ENCODE results near the gene LAMB2. TPM values are rescaled to one million over a fixed set of nuclear protein-coding genes. Genes with fewer than 3 reads are reported as not detected.

Gene LAMB2
- total and polyA plus RNA-seq, 2 experiments from 2014 or later, result 71.3 to 154 TPM

DNA sequence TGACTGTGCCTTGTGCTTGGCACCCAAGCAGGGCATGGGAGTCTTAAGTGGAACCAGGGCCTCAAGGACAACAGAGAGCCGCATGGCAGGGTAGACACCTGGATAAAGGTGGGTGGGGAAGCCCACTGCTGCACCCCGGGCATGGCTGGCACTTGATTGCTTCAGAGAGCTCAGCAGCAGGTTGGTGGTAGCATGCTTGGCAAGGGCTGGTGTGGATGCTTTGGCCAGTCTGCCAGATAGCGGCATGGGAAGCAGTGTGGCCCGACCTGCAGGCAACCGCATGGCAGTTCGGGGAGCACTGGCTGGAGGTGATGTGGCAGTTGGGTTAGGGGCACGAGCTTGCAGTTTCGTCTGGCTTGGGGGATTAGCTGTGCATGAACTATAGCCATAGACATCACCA is 30.8 kb upstream of the LAMB2 start (continued):
- TF ChIP-seq, protein P1, sequence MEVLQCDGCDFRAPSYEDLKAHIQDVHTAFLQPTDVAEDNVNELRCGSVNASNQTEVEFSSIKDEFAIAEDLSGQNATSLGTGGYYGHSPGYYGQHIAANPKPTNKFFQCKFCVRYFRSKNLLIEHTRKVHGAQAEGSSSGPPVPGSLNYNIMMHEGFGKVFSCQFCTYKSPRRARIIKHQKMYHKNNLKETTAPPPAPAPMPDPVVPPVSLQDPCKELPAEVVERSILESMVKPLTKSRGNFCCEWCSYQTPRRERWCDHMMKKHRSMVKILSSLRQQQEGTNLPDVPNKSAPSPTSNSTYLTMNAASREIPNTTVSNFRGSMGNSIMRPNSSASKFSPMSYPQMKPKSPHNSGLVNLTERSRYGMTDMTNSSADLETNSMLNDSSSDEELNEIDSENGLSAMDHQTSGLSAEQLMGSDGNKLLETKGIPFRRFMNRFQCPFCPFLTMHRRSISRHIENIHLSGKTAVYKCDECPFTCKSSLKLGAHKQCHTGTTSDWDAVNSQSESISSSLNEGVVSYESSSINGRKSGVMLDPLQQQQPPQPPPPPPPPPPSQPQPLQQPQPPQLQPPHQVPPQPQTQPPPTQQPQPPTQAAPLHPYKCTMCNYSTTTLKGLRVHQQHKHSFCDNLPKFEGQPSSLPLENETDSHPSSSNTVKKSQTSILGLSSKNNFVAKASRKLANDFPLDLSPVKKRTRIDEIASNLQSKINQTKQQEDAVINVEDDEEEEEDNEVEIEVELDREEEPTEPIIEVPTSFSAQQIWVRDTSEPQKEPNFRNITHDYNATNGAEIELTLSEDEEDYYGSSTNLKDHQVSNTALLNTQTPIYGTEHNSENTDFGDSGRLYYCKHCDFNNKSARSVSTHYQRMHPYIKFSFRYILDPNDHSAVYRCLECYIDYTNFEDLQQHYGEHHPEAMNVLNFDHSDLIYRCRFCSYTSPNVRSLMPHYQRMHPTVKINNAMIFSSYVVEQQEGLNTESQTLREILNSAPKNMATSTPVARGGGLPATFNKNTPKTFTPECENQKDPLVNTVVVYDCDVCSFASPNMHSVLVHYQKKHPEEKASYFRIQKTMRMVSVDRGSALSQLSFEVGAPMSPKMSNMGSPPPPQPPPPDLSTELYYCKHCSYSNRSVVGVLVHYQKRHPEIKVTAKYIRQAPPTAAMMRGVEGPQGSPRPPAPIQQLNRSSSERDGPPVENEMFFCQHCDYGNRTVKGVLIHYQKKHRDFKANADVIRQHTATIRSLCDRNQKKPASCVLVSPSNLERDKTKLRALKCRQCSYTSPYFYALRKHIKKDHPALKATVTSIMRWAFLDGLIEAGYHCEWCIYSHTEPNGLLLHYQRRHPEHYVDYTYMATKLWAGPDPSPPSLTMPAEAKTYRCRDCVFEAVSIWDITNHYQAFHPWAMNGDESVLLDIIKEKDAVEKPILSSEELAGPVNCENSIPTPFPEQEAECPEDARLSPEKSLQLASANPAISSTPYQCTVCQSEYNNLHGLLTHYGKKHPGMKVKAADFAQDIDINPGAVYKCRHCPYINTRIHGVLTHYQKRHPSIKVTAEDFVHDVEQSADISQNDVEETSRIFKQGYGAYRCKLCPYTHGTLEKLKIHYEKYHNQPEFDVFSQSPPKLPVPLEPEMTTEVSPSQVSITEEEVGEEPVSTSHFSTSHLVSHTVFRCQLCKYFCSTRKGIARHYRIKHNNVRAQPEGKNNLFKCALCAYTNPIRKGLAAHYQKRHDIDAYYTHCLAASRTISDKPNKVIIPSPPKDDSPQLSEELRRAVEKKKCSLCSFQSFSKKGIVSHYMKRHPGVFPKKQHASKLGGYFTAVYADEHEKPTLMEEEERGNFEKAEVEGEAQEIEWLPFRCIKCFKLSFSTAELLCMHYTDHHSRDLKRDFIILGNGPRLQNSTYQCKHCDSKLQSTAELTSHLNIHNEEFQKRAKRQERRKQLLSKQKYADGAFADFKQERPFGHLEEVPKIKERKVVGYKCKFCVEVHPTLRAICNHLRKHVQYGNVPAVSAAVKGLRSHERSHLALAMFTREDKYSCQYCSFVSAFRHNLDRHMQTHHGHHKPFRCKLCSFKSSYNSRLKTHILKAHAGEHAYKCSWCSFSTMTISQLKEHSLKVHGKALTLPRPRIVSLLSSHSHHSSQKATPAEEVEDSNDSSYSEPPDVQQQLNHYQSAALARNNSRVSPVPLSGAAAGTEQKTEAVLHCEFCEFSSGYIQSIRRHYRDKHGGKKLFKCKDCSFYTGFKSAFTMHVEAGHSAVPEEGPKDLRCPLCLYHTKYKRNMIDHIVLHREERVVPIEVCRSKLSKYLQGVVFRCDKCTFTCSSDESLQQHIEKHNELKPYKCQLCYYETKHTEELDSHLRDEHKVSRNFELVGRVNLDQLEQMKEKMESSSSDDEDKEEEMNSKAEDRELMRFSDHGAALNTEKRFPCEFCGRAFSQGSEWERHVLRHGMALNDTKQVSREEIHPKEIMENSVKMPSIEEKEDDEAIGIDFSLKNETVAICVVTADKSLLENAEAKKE (CRISPR knock-in tag; IDR thresholded peaks at IDR 0.05), result no peak
- TF ChIP-seq, protein P2, sequence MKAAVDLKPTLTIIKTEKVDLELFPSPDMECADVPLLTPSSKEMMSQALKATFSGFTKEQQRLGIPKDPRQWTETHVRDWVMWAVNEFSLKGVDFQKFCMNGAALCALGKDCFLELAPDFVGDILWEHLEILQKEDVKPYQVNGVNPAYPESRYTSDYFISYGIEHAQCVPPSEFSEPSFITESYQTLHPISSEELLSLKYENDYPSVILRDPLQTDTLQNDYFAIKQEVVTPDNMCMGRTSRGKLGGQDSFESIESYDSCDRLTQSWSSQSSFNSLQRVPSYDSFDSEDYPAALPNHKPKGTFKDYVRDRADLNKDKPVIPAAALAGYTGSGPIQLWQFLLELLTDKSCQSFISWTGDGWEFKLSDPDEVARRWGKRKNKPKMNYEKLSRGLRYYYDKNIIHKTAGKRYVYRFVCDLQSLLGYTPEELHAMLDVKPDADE (IDR thresholded peaks at IDR 0.05), result no peak
- TF ChIP-seq POLR2AphosphoS5 (IDR thresholded peaks at IDR 0.05; ENCODE audit: low read depth), result no peak
- TF ChIP-seq EZH2phosphoT487 (IDR thresholded peaks at IDR 0.05; ENCODE audit: unreplicated experiment), result no peak
- TF ChIP-seq CREB1 (CRISPR knock-in tag; IDR thresholded peaks at IDR 0.05; ENCODE audit: low read depth), result no peak
- TF ChIP-seq STAT1 (IDR thresholded peaks at IDR 0.05; ENCODE audit: unreplicated experiment), result no peak
- no peak for TF ChIP-seq JUNB (IDR thresholded peaks at IDR 0.05; ENCODE audit: unreplicated experiment)

DNA sequence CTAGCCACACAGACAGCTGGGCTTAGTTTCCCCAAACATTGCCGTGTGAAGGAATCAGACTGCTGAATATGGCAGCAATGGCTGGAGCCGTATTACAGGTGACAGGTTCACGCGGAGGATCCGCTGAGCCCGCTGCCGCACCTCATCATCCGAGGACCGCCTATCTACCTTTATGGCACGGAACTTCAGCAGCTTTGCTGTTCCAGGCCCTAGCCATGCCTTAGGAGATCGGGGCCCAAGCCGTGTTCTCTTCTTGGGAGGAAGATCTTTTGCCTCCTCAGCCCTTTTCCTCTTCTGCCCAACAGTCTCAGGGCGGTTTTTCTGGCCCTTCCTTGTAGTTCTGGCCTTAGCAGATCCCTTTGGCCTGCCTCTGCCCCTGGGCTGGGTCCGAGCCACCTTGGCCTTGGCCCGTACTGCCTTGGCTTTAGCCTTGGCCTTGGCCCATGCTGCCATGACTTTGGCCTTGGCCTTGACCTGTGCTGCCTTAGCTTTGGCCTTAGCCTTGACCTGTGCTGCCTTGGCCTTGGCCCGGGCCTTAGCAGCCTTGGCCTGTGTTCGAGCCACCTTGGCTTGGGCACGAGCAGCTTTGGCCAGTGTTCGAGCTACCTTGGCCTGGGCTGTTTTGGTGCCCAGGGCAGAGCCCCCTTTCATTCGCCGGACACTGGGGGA is 30.0 kb upstream of the LAMB2 start:
- Histone ChIP-seq H3K79me2 (replicated peaks; ENCODE audit: insufficient read depth) (peaks cover 18% of the 10 kb centered on the region), H4K20me1 (replicated peaks; ENCODE audit: insufficient read depth) (peaks cover 10% of the 10 kb centered on the region), H3K4me3 (no peak overlapping the region), H3K4me2 (no peak overlapping the region), H3K4me1 (ENCODE audit: insufficient read depth) (peaks cover 14% of the 10 kb centered on the region), H3F3A (replicated peaks; ENCODE audit: low read depth) (peaks cover 5% of the 10 kb centered on the region; the same call in 1 of the 2 replicates), H3K36me3 (ENCODE audit: insufficient read depth) (no peaks in the 10 kb centered on the region; the same call in 1 of the 2 replicates), H2AFZ (no peak overlapping the region), H3K9me2 (ENCODE audit: insufficient read depth) (peaks cover 8% of the 10 kb centered on the region; the same call in 1 of the 2 replicates), H3K27me3 (ENCODE audit: insufficient read depth) (no peaks in the 10 kb centered on the region), H3K27ac (ENCODE audit: low read depth) (no peak overlapping the region)
- DNase-seq (ENCODE audit: low spot score) (no peak), ATAC-seq (no peak)
- Mint-ChIP-seq H3K36me3 (ENCODE audit: low read depth) (peaks cover 26% of the 10 kb centered on the region), H3K27me3 (ENCODE audit: insufficient read depth, low read depth, poor library complexity) (peaks cover 4% of the 10 kb centered on the region), H3K4me3 (no peak overlapping the region), H3K4me1 (peaks cover 13% of the 10 kb centered on the region), H3K9me3 (no peaks in the 10 kb centered on the region), H3K27ac (no peak overlapping the region)
- TF ChIP-seq, protein P2 (IDR thresholded peaks at IDR 0.05), result no peak
- peak; percentile 46 for TF ChIP-seq POLR2AphosphoS5 (IDR thresholded peaks at IDR 0.05; ENCODE audit: low read depth)
